Neural cell (in vitro differentiated cells): ENCODE data around the gene JPT1. TPM values are rescaled to one million over a fixed set of nuclear protein-coding genes. Genes with fewer than 3 reads are reported as not detected.

Experiments used
- H2AFZ ChIP-seq: fragments of 200-600, 300-800 bp; sonication (generic), shearing (Covaris generic); 2 replicates; pipeline ENCODE4 v1.6.0; 2014; ENCODE audit warnings: low read depth, mild to moderate bottlenecking, antibody characterized with exemption, low read length, moderate library complexity
- H3F3A ChIP-seq: fragments of 200-600 bp; shearing (Covaris generic); 2 replicates; pipeline ENCODE4 v1.6.1; 2016; ENCODE audit warnings: mild to moderate bottlenecking, moderate library complexity, mixed read lengths, antibody characterized with exemption, low read length; ENCODE audit not compliant: insufficient read depth, poor library complexity, severe bottlenecking
- H3K27ac ChIP-seq: fragments of 200-600, 300-800 bp; sonication (generic), shearing (Covaris generic); 2 replicates; pipeline ENCODE4 v1.5.1; 2014; ENCODE audit warnings: mild to moderate bottlenecking, low read length, moderate library complexity
- H3K27me3 ChIP-seq: fragments of 300-800, 200-600 bp; sonication (generic), shearing (Covaris generic); 2 replicates; pipeline ENCODE4 v1.6.0; 2014; ENCODE audit warnings: mild to moderate bottlenecking, low read depth, low read length, moderate library complexity; ENCODE audit not compliant: insufficient read depth
- H3K36me3 ChIP-seq: fragments of 300-800, 200-600 bp; sonication (generic), shearing (Covaris generic); 2 replicates; pipeline ENCODE4 v1.5.1; 2014; ENCODE audit warnings: mild to moderate bottlenecking, antibody characterized with exemption, low read length, moderate library complexity; ENCODE audit not compliant: insufficient read depth
- H3K4me2 ChIP-seq: fragments of 300-800, 200-600 bp; sonication (generic), shearing (Covaris generic); 2 replicates; pipeline ENCODE4 v1.6.0; 2014; ENCODE audit warnings: mild to moderate bottlenecking, low read length
- H3K4me3 ChIP-seq: fragments of 300-800, 200-600 bp; sonication (generic), shearing (Covaris generic); 2 replicates; pipeline ENCODE4 v1.5.1; 2014; ENCODE audit warnings: mild to moderate bottlenecking, low read length, moderate library complexity
- H3K79me2 ChIP-seq: fragments of 200-600 bp; shearing (Covaris generic); replicated peaks from 2 replicates; pipeline ENCODE4 v1.6.0; 2014; ENCODE audit warnings: mild to moderate bottlenecking, low read length, moderate library complexity; ENCODE audit not compliant: insufficient read depth
- H3K9ac ChIP-seq: fragments of 300-800, 200-600 bp; sonication (generic), shearing (Covaris generic); 2 replicates; pipeline ENCODE4 v1.6.1; 2016; ENCODE audit warnings: mild to moderate bottlenecking, low read length, mixed read lengths
- H3K9me2 ChIP-seq: fragments of 200-600 bp; shearing (Covaris generic); 2 replicates; pipeline ENCODE4 v1.6.1; 2016; ENCODE audit warnings: mild to moderate bottlenecking, low read length, mixed read lengths; ENCODE audit not compliant: insufficient read depth
- H3K9me3 ChIP-seq: fragments of 200-600, 300-800 bp; sonication (generic), shearing (Covaris generic); 2 replicates; pipeline ENCODE4 v1.6.1; 2016; ENCODE audit warnings: mild to moderate bottlenecking, mixed run types, low read length, moderate library complexity, mixed read lengths
- H4K20me1 ChIP-seq: fragments of 200-600 bp; shearing (Covaris generic); 2 replicates; pipeline ENCODE4 v1.6.1; 2016; ENCODE audit warnings: mild to moderate bottlenecking, mixed run types; ENCODE audit not compliant: insufficient read depth
- CTCF ChIP-seq: fragments of 450-650 bp; IDR thresholded peaks from 2 replicates; pipeline ENCODE4 v1.5.1; 2014; ENCODE audit warnings: antibody characterized with exemption, mild to moderate bottlenecking, moderate library complexity; ENCODE audit not compliant: poor library complexity, severe bottlenecking
- EP300 ChIP-seq: fragments of 450-650 bp; conservative IDR thresholded peaks from 2 replicates; pipeline ENCODE4 v1.6.1; 2014; ENCODE audit warnings: antibody characterized with exemption, mild to moderate bottlenecking, moderate library complexity; ENCODE audit not compliant: poor library complexity, severe bottlenecking
- MXI1 ChIP-seq: fragments of 450-650 bp; conservative IDR thresholded peaks from 2 replicates; pipeline ENCODE4 v1.6.1; 2014; ENCODE audit warnings: antibody characterized with exemption, mild to moderate bottlenecking; ENCODE audit not compliant: poor library complexity, severe bottlenecking
- POLR2AphosphoS5 ChIP-seq: IDR thresholded peaks from 2 replicates; pipeline ENCODE4 v1.6.1; 2012
- RAD21 ChIP-seq: fragments of 450-650 bp; conservative IDR thresholded peaks from 2 replicates; pipeline ENCODE4 v1.6.1; 2014; ENCODE audit warnings: antibody characterized with exemption, mild to moderate bottlenecking, moderate library complexity
- REST ChIP-seq: IDR thresholded peaks from 2 replicates; pipeline ENCODE4 v1.6.1; 2012; ENCODE audit warnings: borderline replicate concordance
- SMC3 ChIP-seq: fragments of 450-650 bp; conservative IDR thresholded peaks from 2 replicates; pipeline ENCODE4 v1.6.1; 2014; ENCODE audit warnings: antibody characterized with exemption, mild to moderate bottlenecking, moderate library complexity; ENCODE audit not compliant: poor library complexity
- TAF1 ChIP-seq: IDR thresholded peaks from 2 replicates; pipeline ENCODE4 v1.6.1; 2012; ENCODE audit warnings: low read depth
- polyA plus RNA-seq: library from polyadenylated mRNA; depleted of rRNA; stranded (reverse); fragments of >200 nt; gene quantifications from 2 replicates; pipeline ENCODE4 v1.2.3, GENCODE V29; 2014

Gene JPT1
- polyA plus RNA-seq, 1 donor from 2014 or later, result 1,721 TPM

GRCh38 chr17:75194879-75195278 is 40.6 kb upstream of the JPT1 start:
- no peaks in the 10 kb centered on the region for H4K20me1 ChIP-seq
- no peaks in the 10 kb centered on the region for H3K9me2 ChIP-seq
- no peak overlapping the region for H3K4me3 ChIP-seq
- H3F3A ChIP-seq, result no peaks in the 10 kb centered on the region
- H2AFZ ChIP-seq, result no peak overlapping the region
- H3K27ac ChIP-seq, result no peak overlapping the region
- H3K4me2 ChIP-seq, result no peak overlapping the region
- no peaks in the 10 kb centered on the region for H3K9me3 ChIP-seq
- TF ChIP-seq EP300 (no peak), REST (no peak), SMC3 (no peak)
- no peaks in the 10 kb centered on the region for H3K79me2 ChIP-seq
- H3K27me3 ChIP-seq, result no peaks in the 10 kb centered on the region
- H3K9ac ChIP-seq, result no peak overlapping the region
- no peaks in the 10 kb centered on the region for H3K36me3 ChIP-seq

- no peaks in the 10 kb centered on the region for H3K79me2 ChIP-seq
- no peak overlapping the region for H3K4me3 ChIP-seq
- H3K36me3 ChIP-seq, result no peaks in the 10 kb centered on the region
- no peaks in the 10 kb centered on the region for H3K9me3 ChIP-seq
- H3K9me2 ChIP-seq, result no peaks in the 10 kb centered on the region
- H3K27ac ChIP-seq, result no peak overlapping the region
- no peaks in the 10 kb centered on the region for H4K20me1 ChIP-seq
- TF ChIP-seq RAD21 (no peak), MXI1 (no peak), POLR2AphosphoS5 (no peak), EP300 (no peak), TAF1 (no peak), REST (no peak), CTCF (no peak)
- H3K4me2 ChIP-seq, result no peak overlapping the region
- H3K27me3 ChIP-seq, result no peaks in the 10 kb centered on the region
- no peak overlapping the region for H2AFZ ChIP-seq
- H3K9ac ChIP-seq, result no peak overlapping the region
- H3F3A ChIP-seq, result no peaks in the 10 kb centered on the region
Observed at GRCh38 chr17:75191584-75191983, 37.3 kb upstream of the JPT1 start.
